Measurements from ENCODE around the gene CDKAL1. TPM values are rescaled to one million over a fixed set of nuclear protein-coding genes. Genes with fewer than 3 reads are reported as not detected.

CDKAL1 gene
- total RNA-seq, 1 experiment from 2014 or later, result 24.4 TPM

- no peak overlapping the region for H3K4me3 ChIP-seq (ENCODE audit: insufficient read depth, low read depth, low read length)
- no peaks in the 10 kb centered on the region for H3K36me3 ChIP-seq (replicated peaks; ENCODE audit: control insufficient read depth, insufficient read depth, low read length)
- DNase-seq, result no peak
- H3K27me3 ChIP-seq (ENCODE audit: control insufficient read depth, insufficient read depth, low read length), result no peaks in the 10 kb centered on the region
These were observed 747.1 kb downstream of the CDKAL1 start for GRCh38 chr6:21281366-21281765.

Other genes starting within 250 kb of the CDKAL1 start
- gene E2F3, start 132.6 kb upstream of the CDKAL1 start, total RNA-seq (2014; rRNA removed; shearing (Covaris generic)), result 12.5 and 16.7 TPM in 2 replicates

Data from H7 (cell line).